Urinary bladder (tissue), 4 donors: Measurements from ENCODE around the gene IDH3B. TPM values are rescaled to one million over a fixed set of nuclear protein-coding genes. Genes with fewer than 3 reads are reported as not detected.

Experiments
- DNase-seq: peaks from one replicate; pipeline ENCODE4 v3.0.0-alpha.2; 2015; ENCODE audit errors: extremely low spot score
- H3K27ac ChIP-seq: one replicate; pipeline ENCODE4 v1.5.1; 2013; ENCODE audit warnings: low read depth, mild to moderate bottlenecking, moderate library complexity
- H3K36me3 ChIP-seq: one replicate; pipeline ENCODE4 v1.6.1; 2013; ENCODE audit warnings: mild to moderate bottlenecking, moderate library complexity; ENCODE audit not compliant: insufficient read depth
- H3K4me1 ChIP-seq: one replicate; pipeline ENCODE4 v1.6.1; 2013; ENCODE audit warnings: mild to moderate bottlenecking, moderate library complexity; ENCODE audit not compliant: insufficient read depth
- H3K4me3 ChIP-seq: one replicate; pipeline ENCODE4 v1.5.1; 2013; ENCODE audit warnings: low read depth, low read length
- WGBS: extraction: QIAGEN DNeasy Blood & Tissue Kit; methylation state at CpG from one replicate; pipeline ENCODE4 v1.1.7; 2013; 5-methylcytosine and 5-hydroxymethylcytosine counted together
- polyA plus RNA-seq: library from polyadenylated mRNA; stranded (reverse); fragments of 200-250 nt; gene quantifications from one replicate; pipeline ENCODE4 v1.2.3, GENCODE V29; 2013
- total RNA-seq: library from RNA; depleted of rRNA; stranded (reverse); fragments of >200 nt; gene quantifications from one replicate; pipeline ENCODE4 v1.2.3, GENCODE V29; 2014
- donor health status: healthy with polysubstance abuse.
- donor health status: healthy.

IDH3B gene
- total and polyA plus RNA-seq, 2 donors = 44.5 to 102 TPM

GRCh38 chr20:2640899-2641298 is 23.1 kb downstream of the IDH3B start:
- Histone ChIP-seq H3K4me3 (no peak overlapping the region), H3K27ac (no peak overlapping the region), H3K4me1 (no peaks in the 10 kb centered on the region), H3K36me3 (no peaks in the 10 kb centered on the region)
- 81% methylated on average over 9 of the region's 9 CpGs for WGBS
- no peak for DNase-seq

GRCh38 chr20:2640260-2640659 is 23.8 kb downstream of the IDH3B start:
- no peak for DNase-seq
- Histone ChIP-seq H3K36me3 (no peaks in the 10 kb centered on the region), H3K4me3 (no peak overlapping the region), H3K27ac (no peak overlapping the region), H3K4me1 (no peaks in the 10 kb centered on the region)
- 70% methylated on average over 1 of the region's 1 CpG for WGBS

- no peaks in the 10 kb centered on the region for H3K4me1 ChIP-seq
- H3K4me3 ChIP-seq = no peak overlapping the region
- no peak for DNase-seq
- no peaks in the 10 kb centered on the region for H3K36me3 ChIP-seq
- WGBS = 83% methylated on average over 6 of the region's 6 CpGs
- no peak overlapping the region for H3K27ac ChIP-seq
Observed at GRCh38 chr20:2637246-2637645, 26.8 kb downstream of the IDH3B start.

GRCh38 chr20:2633381-2633780 is 30.6 kb downstream of the IDH3B start:
- H3K4me3 ChIP-seq = no peak overlapping the region
- no peak for DNase-seq
- 16% methylated on average over 1 of the region's 1 CpG for WGBS
- H3K4me1 ChIP-seq = no peaks in the 10 kb centered on the region
- H3K36me3 ChIP-seq = no peaks in the 10 kb centered on the region
- no peak overlapping the region for H3K27ac ChIP-seq

- Histone ChIP-seq H3K4me1 (no peaks in the 10 kb centered on the region), H3K4me3 (no peak overlapping the region), H3K36me3 (no peaks in the 10 kb centered on the region), H3K27ac (no peak overlapping the region)
- WGBS = 14% methylated on average over 1 of the region's 1 CpG
- no peak for DNase-seq
Observed at GRCh38 chr20:2631228-2631627, 32.8 kb downstream of the IDH3B start.

GRCh38 chr20:2626853-2627541 is 37.0 kb downstream of the IDH3B start:
- Histone ChIP-seq H3K4me1 (no peaks in the 10 kb centered on the region), H3K4me3 (no peak overlapping the region), H3K36me3 (no peaks in the 10 kb centered on the region), H3K27ac (no peak overlapping the region)
- 67% methylated on average over 9 of the region's 9 CpGs for WGBS
- no peak for DNase-seq

- DNase-seq = no peak
- Histone ChIP-seq H3K36me3 (no peaks in the 10 kb centered on the region), H3K27ac (no peak overlapping the region), H3K4me3 (no peak overlapping the region), H3K4me1 (no peaks in the 10 kb centered on the region)
- WGBS = 31% methylated on average over 2 of the region's 2 CpGs
Observed at GRCh38 chr20:2625062-2625461, 39.0 kb downstream of the IDH3B start.

GRCh38 chr20:2624190-2624589 is 39.8 kb downstream of the IDH3B start:
- no peaks in the 10 kb centered on the region for H3K4me1 ChIP-seq
- no peak for DNase-seq
- no peak overlapping the region for H3K27ac ChIP-seq
- no peaks in the 10 kb centered on the region for H3K36me3 ChIP-seq
- H3K4me3 ChIP-seq = no peak overlapping the region
- 67% methylated on average over 4 of the region's 4 CpGs for WGBS

- Histone ChIP-seq H3K4me1 (no peaks in the 10 kb centered on the region), H3K4me3 (no peak overlapping the region), H3K36me3 (no peaks in the 10 kb centered on the region), H3K27ac (no peak overlapping the region)
- WGBS = 88% methylated on average over 3 of the region's 3 CpGs
- DNase-seq = no peak
Observed at GRCh38 chr20:2619961-2620595, 43.9 kb downstream of the IDH3B start.

- Histone ChIP-seq H3K27ac (no peak overlapping the region), H3K4me1 (no peaks in the 10 kb centered on the region), H3K36me3 (no peaks in the 10 kb centered on the region), H3K4me3 (no peak overlapping the region)
- 67% methylated on average over 2 of the region's 2 CpGs for WGBS
- no peak for DNase-seq
Observed at GRCh38 chr20:2619337-2619736, 44.7 kb downstream of the IDH3B start.

GRCh38 chr20:2618815-2619214 is 45.2 kb downstream of the IDH3B start:
- Histone ChIP-seq H3K4me3 (no peak overlapping the region), H3K36me3 (no peaks in the 10 kb centered on the region), H3K27ac (no peak overlapping the region), H3K4me1 (no peaks in the 10 kb centered on the region)
- DNase-seq = no peak
- WGBS = 75% methylated on average over 6 of the region's 6 CpGs

GRCh38 chr20:2617099-2617714 is 46.8 kb downstream of the IDH3B start:
- no peak overlapping the region for H3K4me3 ChIP-seq
- 81% methylated on average over 16 of the region's 16 CpGs for WGBS
- no peak for DNase-seq
- no peaks in the 10 kb centered on the region for H3K4me1 ChIP-seq
- H3K27ac ChIP-seq = no peak overlapping the region
- H3K36me3 ChIP-seq = no peaks in the 10 kb centered on the region

GRCh38 chr20:2616634-2617033 is 47.4 kb downstream of the IDH3B start:
- Histone ChIP-seq H3K27ac (no peak overlapping the region), H3K36me3 (no peaks in the 10 kb centered on the region), H3K4me1 (no peaks in the 10 kb centered on the region), H3K4me3 (no peak overlapping the region)
- WGBS = 61% methylated on average over 9 of the region's 9 CpGs
- no peak for DNase-seq

- no peak overlapping the region for H3K27ac ChIP-seq
- H3K4me3 ChIP-seq = no peak overlapping the region
- H3K4me1 ChIP-seq = no peaks in the 10 kb centered on the region
- DNase-seq = no peak
- H3K36me3 ChIP-seq = no peaks in the 10 kb centered on the region
- WGBS = 86% methylated on average over 3 of the region's 3 CpGs
Observed at GRCh38 chr20:2612073-2612472, 51.9 kb downstream of the IDH3B start.
